Measurements from ENCODE around the gene TCEAL3. TPM values are rescaled to one million over a fixed set of nuclear protein-coding genes. Genes with fewer than 3 reads are reported as not detected.

Gene TCEAL3
- total RNA-seq, 1 experiment from 2014 or later = 23.8 TPM

- no peak for DNase-seq (ENCODE audit: low read depth, low spot score)
- H3K4me1 ChIP-seq (ENCODE audit: control insufficient read depth, insufficient read depth, low read length) = peaks cover 9% of the 10 kb centered on the region
- TF ChIP-seq POLR2AphosphoS5 (IDR thresholded peaks at IDR 0.05; ENCODE audit: low read depth, low read length) (no peak), REST (IDR thresholded peaks at IDR 0.05; ENCODE audit: insufficient read depth in 1 of 2, low read depth in 2 of 2, low read length in 1 of 2) (no peak), SIN3A (IDR thresholded peaks at IDR 0.05; ENCODE audit: borderline replicate concordance, insufficient read depth, low read depth, low read length) (no peak), CTCF (IDR thresholded peaks at IDR 0.05) (no peak), TCF7L2 (IDR thresholded peaks at IDR 0.05; ENCODE audit: low read depth, low read length) (no peak)
- H3K27ac ChIP-seq (ENCODE audit: low read length) = peak overlapping the region; percentile 79
- ChIA-PET POLR2A (no interaction called here), CTCF (no interaction called here)
- BruUV-seq (replicated peaks) = no TSS peak
- peak; percentile 39 for ATAC-seq
- in situ Hi-C loops (cut with HindIII; ENCODE audit: low pct_unique_long_range_greater_than_20kb, low sequenced_read_pairs) (no loop called here), intact Hi-C loops (cut with micrococcal nuclease; ENCODE audit: unreplicated experiment) (no loop called here)
- no peaks in the 10 kb centered on the region for H3K36me3 ChIP-seq (ENCODE audit: control insufficient read depth, insufficient read depth, low read length)
- peak overlapping the region; percentile 62 to 87 for H3K4me3 ChIP-seq (ENCODE audit: low read depth in 2 of 2, low read length in 2 of 2)
- H3K27me3 ChIP-seq (ENCODE audit: control insufficient read depth, insufficient read depth, low read length) = no peaks in the 10 kb centered on the region
- no peaks in the 10 kb centered on the region for H3K9me3 ChIP-seq (ENCODE audit: control insufficient read depth, insufficient read depth, low read depth, low read length)
Measured at GRCh38 chrX:103608306-103608963, 672 bp downstream of the TCEAL3 start.

GRCh38 chrX:103610282-103610681 is 2.5 kb downstream of the TCEAL3 start:
- H3K4me1 ChIP-seq (ENCODE audit: control insufficient read depth, insufficient read depth, low read length) = peaks cover 9% of the 10 kb centered on the region
- H3K27me3 ChIP-seq (ENCODE audit: control insufficient read depth, insufficient read depth, low read length) = no peaks in the 10 kb centered on the region
- ChIA-PET CTCF (no interaction called here), POLR2A (interaction anchor here (0.5 kb wide), 1 partner anchor 77 kb away, joined by 3 read pairs; no protein-coding TSS in a partner anchor)
- TF ChIP-seq SIN3A (IDR thresholded peaks at IDR 0.05; ENCODE audit: borderline replicate concordance, insufficient read depth, low read depth, low read length) (no peak), POLR2AphosphoS5 (IDR thresholded peaks at IDR 0.05; ENCODE audit: low read depth, low read length) (no peak), CTCF (IDR thresholded peaks at IDR 0.05) (no peak), REST (IDR thresholded peaks at IDR 0.05; ENCODE audit: insufficient read depth in 1 of 2, low read depth in 2 of 2, low read length in 1 of 2) (no peak), TCF7L2 (IDR thresholded peaks at IDR 0.05; ENCODE audit: low read depth, low read length) (no peak)
- H3K36me3 ChIP-seq (ENCODE audit: control insufficient read depth, insufficient read depth, low read length) = no peaks in the 10 kb centered on the region
- in situ Hi-C loops (cut with HindIII; ENCODE audit: low pct_unique_long_range_greater_than_20kb, low sequenced_read_pairs) = no loop called here
- H3K4me3 ChIP-seq (ENCODE audit: low read depth in 2 of 2, low read length in 2 of 2) = no peak overlapping the region
- no peak for ATAC-seq
- BruUV-seq (replicated peaks) = no TSS peak
- H3K27ac ChIP-seq (ENCODE audit: low read length) = no peak overlapping the region
- DNase-seq (ENCODE audit: low read depth, low spot score) = no peak
- intact Hi-C loops (cut with micrococcal nuclease; ENCODE audit: unreplicated experiment) = no loop called here
- no peaks in the 10 kb centered on the region for H3K9me3 ChIP-seq (ENCODE audit: control insufficient read depth, insufficient read depth, low read depth, low read length)
